ENCODE data around the gene PLXNA4.

Gene PLXNA4

DNA sequence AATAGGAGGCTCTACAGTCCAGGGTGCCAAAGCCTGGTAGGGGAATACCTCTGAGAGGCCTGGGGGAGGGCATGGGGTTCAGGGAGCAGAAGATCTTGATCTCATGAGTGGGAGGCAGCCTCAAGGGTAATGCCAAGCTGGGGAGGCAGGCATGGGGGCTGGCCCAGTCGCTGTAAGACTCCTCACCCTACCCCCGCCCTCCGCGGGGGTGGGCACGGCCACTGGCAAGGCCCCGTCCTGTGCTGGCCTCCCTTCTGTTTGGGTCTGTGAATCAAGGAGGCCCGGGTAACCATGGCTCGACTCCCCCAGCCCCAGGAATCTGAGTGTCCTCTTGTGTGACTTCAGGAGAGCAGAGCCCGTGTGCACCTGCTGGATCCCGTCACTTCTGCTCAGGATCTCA is 473.9 kb downstream of the PLXNA4 start:
- no peaks in the 10 kb centered on the region for H3K36me3 ChIP-seq (ENCODE audit: control insufficient read depth in 2 of 2, insufficient read depth in 1 of 2, low read length in 2 of 2)
- no peak overlapping the region for H3K4me3 ChIP-seq (ENCODE audit: low read depth, low read length)
- no peaks in the 10 kb centered on the region for H3K4me1 ChIP-seq (ENCODE audit: control insufficient read depth, insufficient read depth, low read length)
- no peaks in the 10 kb centered on the region for H3K9me3 ChIP-seq (ENCODE audit: control insufficient read depth, insufficient read depth, low read depth, low read length)
- POLR2A ChIA-PET = no interaction called here
- CTCF ChIA-PET = no interaction called here
- H3K27ac ChIP-seq (ENCODE audit: extremely low read depth, low read depth, low read length) = no peak overlapping the region
- TF ChIP-seq ZNF544 (tag by site-specific recombination; IDR thresholded peaks at IDR 0.05) = no peak
- TF ChIP-seq, protein P1, sequence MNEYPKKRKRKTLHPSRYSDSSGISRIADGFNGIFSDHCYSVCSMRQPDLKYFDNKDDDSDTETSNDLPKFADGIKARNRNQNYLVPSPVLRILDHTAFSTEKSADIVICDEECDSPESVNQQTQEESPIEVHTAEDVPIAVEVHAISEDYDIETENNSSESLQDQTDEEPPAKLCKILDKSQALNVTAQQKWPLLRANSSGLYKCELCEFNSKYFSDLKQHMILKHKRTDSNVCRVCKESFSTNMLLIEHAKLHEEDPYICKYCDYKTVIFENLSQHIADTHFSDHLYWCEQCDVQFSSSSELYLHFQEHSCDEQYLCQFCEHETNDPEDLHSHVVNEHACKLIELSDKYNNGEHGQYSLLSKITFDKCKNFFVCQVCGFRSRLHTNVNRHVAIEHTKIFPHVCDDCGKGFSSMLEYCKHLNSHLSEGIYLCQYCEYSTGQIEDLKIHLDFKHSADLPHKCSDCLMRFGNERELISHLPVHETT (tag by site-specific recombination; IDR thresholded peaks at IDR 0.05) = no peak
- TF ChIP-seq ZNF2 (tag by site-specific recombination; IDR thresholded peaks at IDR 0.05) = no peak
- TF ChIP-seq, protein P2, sequence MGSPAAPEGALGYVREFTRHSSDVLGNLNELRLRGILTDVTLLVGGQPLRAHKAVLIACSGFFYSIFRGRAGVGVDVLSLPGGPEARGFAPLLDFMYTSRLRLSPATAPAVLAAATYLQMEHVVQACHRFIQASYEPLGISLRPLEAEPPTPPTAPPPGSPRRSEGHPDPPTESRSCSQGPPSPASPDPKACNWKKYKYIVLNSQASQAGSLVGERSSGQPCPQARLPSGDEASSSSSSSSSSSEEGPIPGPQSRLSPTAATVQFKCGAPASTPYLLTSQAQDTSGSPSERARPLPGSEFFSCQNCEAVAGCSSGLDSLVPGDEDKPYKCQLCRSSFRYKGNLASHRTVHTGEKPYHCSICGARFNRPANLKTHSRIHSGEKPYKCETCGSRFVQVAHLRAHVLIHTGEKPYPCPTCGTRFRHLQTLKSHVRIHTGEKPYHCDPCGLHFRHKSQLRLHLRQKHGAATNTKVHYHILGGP (tag by site-specific recombination; IDR thresholded peaks at IDR 0.05) = no peak
- TF ChIP-seq ZNF10 (tag by site-specific recombination; IDR thresholded peaks at IDR 0.05) = no peak

DNA sequence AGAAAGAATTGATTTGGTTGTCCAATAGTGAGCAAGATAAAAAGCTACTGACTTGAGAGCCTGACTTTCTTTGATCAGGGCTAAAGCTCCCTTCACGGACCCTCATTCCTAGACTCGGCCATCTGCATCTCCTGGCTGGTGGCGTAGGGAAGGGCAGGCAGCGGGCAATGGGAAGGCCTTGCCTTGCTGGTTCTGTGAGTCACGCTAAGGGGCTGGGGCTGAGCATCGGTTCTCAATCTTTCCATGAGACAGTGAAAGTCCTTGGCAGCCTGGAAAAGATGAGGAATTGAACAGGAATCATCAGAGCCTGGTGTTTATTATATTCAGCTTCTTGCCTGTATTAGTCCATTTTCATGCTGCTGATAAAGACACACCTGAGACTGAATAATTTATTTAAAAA is 475.3 kb downstream of the PLXNA4 start:
- H3K36me3 ChIP-seq (ENCODE audit: control insufficient read depth in 2 of 2, insufficient read depth in 1 of 2, low read length in 2 of 2) = no peaks in the 10 kb centered on the region
- ChIA-PET CTCF (no interaction called here), POLR2A (no interaction called here)
- no peak overlapping the region for H3K4me3 ChIP-seq (ENCODE audit: low read depth, low read length)
- TF ChIP-seq ZNF596 (tag by site-specific recombination; IDR thresholded peaks at IDR 0.05) (no peak), ZNF707 (tag by site-specific recombination; IDR thresholded peaks at IDR 0.05) (no peak), ZNF600 (tag by site-specific recombination; IDR thresholded peaks at IDR 0.05) (no peak), ZNF514 (tag by site-specific recombination; IDR thresholded peaks at IDR 0.05) (no peak), EGR2 (tag by site-specific recombination; IDR thresholded peaks at IDR 0.05; ENCODE audit: low read depth) (no peak), ZNF394 (tag by site-specific recombination; IDR thresholded peaks at IDR 0.05; ENCODE audit: borderline replicate concordance) (no peak)
- TF ChIP-seq, protein P3, sequence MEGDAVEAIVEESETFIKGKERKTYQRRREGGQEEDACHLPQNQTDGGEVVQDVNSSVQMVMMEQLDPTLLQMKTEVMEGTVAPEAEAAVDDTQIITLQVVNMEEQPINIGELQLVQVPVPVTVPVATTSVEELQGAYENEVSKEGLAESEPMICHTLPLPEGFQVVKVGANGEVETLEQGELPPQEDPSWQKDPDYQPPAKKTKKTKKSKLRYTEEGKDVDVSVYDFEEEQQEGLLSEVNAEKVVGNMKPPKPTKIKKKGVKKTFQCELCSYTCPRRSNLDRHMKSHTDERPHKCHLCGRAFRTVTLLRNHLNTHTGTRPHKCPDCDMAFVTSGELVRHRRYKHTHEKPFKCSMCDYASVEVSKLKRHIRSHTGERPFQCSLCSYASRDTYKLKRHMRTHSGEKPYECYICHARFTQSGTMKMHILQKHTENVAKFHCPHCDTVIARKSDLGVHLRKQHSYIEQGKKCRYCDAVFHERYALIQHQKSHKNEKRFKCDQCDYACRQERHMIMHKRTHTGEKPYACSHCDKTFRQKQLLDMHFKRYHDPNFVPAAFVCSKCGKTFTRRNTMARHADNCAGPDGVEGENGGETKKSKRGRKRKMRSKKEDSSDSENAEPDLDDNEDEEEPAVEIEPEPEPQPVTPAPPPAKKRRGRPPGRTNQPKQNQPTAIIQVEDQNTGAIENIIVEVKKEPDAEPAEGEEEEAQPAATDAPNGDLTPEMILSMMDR (tag by site-specific recombination; IDR thresholded peaks at IDR 0.05) = no peak
- TF ChIP-seq, protein P4, sequence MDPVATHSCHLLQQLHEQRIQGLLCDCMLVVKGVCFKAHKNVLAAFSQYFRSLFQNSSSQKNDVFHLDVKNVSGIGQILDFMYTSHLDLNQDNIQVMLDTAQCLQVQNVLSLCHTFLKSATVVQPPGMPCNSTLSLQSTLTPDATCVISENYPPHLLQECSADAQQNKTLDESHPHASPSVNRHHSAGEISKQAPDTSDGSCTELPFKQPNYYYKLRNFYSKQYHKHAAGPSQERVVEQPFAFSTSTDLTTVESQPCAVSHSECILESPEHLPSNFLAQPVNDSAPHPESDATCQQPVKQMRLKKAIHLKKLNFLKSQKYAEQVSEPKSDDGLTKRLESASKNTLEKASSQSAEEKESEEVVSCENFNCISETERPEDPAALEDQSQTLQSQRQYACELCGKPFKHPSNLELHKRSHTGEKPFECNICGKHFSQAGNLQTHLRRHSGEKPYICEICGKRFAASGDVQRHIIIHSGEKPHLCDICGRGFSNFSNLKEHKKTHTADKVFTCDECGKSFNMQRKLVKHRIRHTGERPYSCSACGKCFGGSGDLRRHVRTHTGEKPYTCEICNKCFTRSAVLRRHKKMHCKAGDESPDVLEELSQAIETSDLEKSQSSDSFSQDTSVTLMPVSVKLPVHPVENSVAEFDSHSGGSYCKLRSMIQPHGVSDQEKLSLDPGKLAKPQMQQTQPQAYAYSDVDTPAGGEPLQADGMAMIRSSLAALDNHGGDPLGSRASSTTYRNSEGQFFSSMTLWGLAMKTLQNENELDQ (tag by site-specific recombination; IDR thresholded peaks at IDR 0.05; ENCODE audit: low read depth) = no peak
- TF ChIP-seq, protein P5, sequence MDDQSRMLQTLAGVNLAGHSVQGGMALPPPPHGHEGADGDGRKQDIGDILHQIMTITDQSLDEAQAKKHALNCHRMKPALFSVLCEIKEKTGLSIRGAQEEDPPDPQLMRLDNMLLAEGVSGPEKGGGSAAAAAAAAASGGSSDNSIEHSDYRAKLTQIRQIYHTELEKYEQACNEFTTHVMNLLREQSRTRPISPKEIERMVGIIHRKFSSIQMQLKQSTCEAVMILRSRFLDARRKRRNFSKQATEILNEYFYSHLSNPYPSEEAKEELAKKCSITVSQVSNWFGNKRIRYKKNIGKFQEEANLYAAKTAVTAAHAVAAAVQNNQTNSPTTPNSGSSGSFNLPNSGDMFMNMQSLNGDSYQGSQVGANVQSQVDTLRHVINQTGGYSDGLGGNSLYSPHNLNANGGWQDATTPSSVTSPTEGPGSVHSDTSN (CRISPR knock-in tag; IDR thresholded peaks at IDR 0.05) = no peak
- no peaks in the 10 kb centered on the region for H3K9me3 ChIP-seq (ENCODE audit: control insufficient read depth, insufficient read depth, low read depth, low read length)
- H3K27ac ChIP-seq (ENCODE audit: extremely low read depth, low read depth, low read length) = no peak overlapping the region
- no peaks in the 10 kb centered on the region for H3K4me1 ChIP-seq (ENCODE audit: control insufficient read depth, insufficient read depth, low read length)

DNA sequence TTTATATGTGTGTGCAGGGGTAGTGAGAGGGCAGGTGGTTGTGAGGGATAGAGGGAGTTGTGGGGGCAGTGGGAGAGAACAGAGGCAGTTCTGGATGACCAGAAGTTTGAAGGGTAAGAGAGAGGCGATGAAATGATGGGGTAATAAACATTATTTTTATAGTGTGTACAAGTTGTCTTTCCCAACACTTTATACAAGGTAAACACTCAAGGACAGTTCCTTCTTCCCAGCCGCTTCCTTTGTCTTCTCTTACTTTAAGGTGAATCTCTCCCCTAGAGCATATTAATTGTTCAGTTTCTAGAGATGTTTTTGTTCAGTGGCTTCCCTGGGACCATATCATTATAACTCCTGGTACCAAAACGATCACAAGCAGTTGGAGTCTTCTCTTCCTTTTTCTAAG is 475.8 kb downstream of the PLXNA4 start:
- CTCF ChIA-PET = no interaction called here
- H3K36me3 ChIP-seq (ENCODE audit: control insufficient read depth in 2 of 2, insufficient read depth in 1 of 2, low read length in 2 of 2) = no peaks in the 10 kb centered on the region
- no peak for TF ChIP-seq ZNF174 (tag by site-specific recombination; IDR thresholded peaks at IDR 0.05)
- no peak for TF ChIP-seq ZSCAN30 (tag by site-specific recombination; IDR thresholded peaks at IDR 0.05)
- TF ChIP-seq, protein P6, sequence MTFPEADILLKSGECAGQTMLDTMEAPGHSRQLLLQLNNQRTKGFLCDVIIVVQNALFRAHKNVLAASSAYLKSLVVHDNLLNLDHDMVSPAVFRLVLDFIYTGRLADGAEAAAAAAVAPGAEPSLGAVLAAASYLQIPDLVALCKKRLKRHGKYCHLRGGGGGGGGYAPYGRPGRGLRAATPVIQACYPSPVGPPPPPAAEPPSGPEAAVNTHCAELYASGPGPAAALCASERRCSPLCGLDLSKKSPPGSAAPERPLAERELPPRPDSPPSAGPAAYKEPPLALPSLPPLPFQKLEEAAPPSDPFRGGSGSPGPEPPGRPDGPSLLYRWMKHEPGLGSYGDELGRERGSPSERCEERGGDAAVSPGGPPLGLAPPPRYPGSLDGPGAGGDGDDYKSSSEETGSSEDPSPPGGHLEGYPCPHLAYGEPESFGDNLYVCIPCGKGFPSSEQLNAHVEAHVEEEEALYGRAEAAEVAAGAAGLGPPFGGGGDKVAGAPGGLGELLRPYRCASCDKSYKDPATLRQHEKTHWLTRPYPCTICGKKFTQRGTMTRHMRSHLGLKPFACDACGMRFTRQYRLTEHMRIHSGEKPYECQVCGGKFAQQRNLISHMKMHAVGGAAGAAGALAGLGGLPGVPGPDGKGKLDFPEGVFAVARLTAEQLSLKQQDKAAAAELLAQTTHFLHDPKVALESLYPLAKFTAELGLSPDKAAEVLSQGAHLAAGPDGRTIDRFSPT (tag by site-specific recombination; IDR thresholded peaks at IDR 0.05) = no peak
- no peak for TF ChIP-seq ZNF792 (tag by site-specific recombination; IDR thresholded peaks at IDR 0.05)
- TF ChIP-seq ZNF747 (tag by site-specific recombination; IDR thresholded peaks at IDR 0.05) = no peak
- no peak for TF ChIP-seq ZNF777 (tag by site-specific recombination; IDR thresholded peaks at IDR 0.05; ENCODE audit: borderline replicate concordance)
- TF ChIP-seq ZFP37 (tag by site-specific recombination; IDR thresholded peaks at IDR 0.05) = no peak

More for the DNA sequence above, 475.8 kb downstream of the PLXNA4 start:
- POLR2A ChIA-PET = no interaction called here
- Histone ChIP-seq H3K9me3 (ENCODE audit: control insufficient read depth, insufficient read depth, low read depth, low read length) (no peaks in the 10 kb centered on the region), H3K4me3 (ENCODE audit: low read depth, low read length) (no peak overlapping the region), H3K27ac (ENCODE audit: extremely low read depth, low read depth, low read length) (no peak overlapping the region), H3K4me1 (ENCODE audit: control insufficient read depth, insufficient read depth, low read length) (no peaks in the 10 kb centered on the region)

All from HEK293 (cell line).